HG03575 (cell line): ENCODE measurements around the gene LRRC53.

Source experiments
- ATAC-seq: cut with Tn5 transposase; IDR thresholded peaks from one replicate; pipeline ENCODE4 v1.9.1; 2021; ENCODE audit not compliant: unreplicated experiment, insufficient number of reproducible peaks, low FRiP score; ENCODE audit errors: extremely low read depth

The LRRC53 gene

GRCh38 chr1:74502858-74503257 lies 9.6 kb downstream of the LRRC53 start:
- no peak for ATAC-seq

GRCh38 chr1:74502432-74502831 lies 10.0 kb downstream of the LRRC53 start:
- no peak for ATAC-seq

- no peak for ATAC-seq
Measured at GRCh38 chr1:74498901-74499300, 13.5 kb downstream of the LRRC53 start.

GRCh38 chr1:74496669-74497068 lies 15.7 kb downstream of the LRRC53 start:
- no peak for ATAC-seq

GRCh38 chr1:74486036-74486435 lies 26.4 kb downstream of the LRRC53 start:
- ATAC-seq = no peak

GRCh38 chr1:74485622-74486021 lies 26.8 kb downstream of the LRRC53 start:
- no peak for ATAC-seq

GRCh38 chr1:74481607-74482006 lies 30.8 kb downstream of the LRRC53 start:
- ATAC-seq = no peak

GRCh38 chr1:74480068-74480467 lies 32.3 kb downstream of the LRRC53 start:
- no peak for ATAC-seq

- no peak for ATAC-seq
Measured at GRCh38 chr1:74478979-74479378, 33.4 kb downstream of the LRRC53 start.

GRCh38 chr1:74474585-74474984 lies 37.8 kb downstream of the LRRC53 start:
- no peak for ATAC-seq

- ATAC-seq = no peak
Measured at GRCh38 chr1:74471470-74471869, 40.9 kb downstream of the LRRC53 start.

GRCh38 chr1:74470936-74471335 lies 41.5 kb downstream of the LRRC53 start:
- ATAC-seq = no peak

GRCh38 chr1:74470251-74470650 lies 42.2 kb downstream of the LRRC53 start:
- no peak for ATAC-seq

GRCh38 chr1:74468982-74469603 lies 43.3 kb downstream of the LRRC53 start:
- no peak for ATAC-seq

GRCh38 chr1:74467786-74468377 lies 44.5 kb downstream of the LRRC53 start:
- ATAC-seq = no peak

GRCh38 chr1:74465193-74465681 lies 47.2 kb downstream of the LRRC53 start:
- ATAC-seq = no peak

GRCh38 chr1:74464037-74464436 lies 48.4 kb downstream of the LRRC53 start:
- no peak for ATAC-seq

- ATAC-seq = peak; percentile 69
Measured at GRCh38 chr1:74463333-74463988, 49.0 kb downstream of the LRRC53 start.

- no peak for ATAC-seq
Measured at GRCh38 chr1:74457253-74457652, 55.2 kb downstream of the LRRC53 start.

GRCh38 chr1:74455390-74455789 lies 57.0 kb downstream of the LRRC53 start:
- ATAC-seq = no peak
